GM19240 (cell line): ENCODE measurements around the gene NDE1.
"Not testable (repeated sequence)": the region's sequence is repeated elsewhere in the genome, so short reads cannot be mapped to it uniquely, and the experiment has no call there.

Source experiments
- DNase-seq: peaks from one replicate; pipeline ENCODE4 v3.0.0; 2011; ENCODE audit warnings: low spot score; ENCODE audit not compliant: insufficient read length

NDE1 gene

DNA sequence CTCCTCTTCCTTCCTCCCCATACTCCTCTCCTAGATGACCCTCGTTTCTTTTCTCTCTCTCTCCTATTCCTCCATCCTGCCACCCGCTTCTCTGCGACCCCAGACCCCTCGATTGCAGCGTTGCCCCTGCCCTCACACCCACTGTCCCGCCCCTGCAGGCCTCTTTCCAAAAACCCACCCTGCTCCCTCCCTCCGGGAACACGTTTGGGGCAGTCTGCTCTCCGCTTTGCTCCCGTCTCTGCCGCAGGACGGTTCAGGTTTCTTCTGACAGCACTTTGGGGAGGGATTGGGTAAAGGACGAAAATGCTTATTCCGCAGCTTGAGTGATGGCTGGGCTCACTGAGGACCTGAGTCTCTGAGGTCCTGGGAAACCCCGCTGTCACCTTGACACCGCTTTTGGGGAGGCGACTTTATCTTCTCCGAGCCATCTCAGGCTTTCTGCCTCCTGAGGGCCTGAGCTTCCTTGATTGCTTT, 690 bp downstream of the NDE1 start:
- DNase-seq, result no peak

DNA sequence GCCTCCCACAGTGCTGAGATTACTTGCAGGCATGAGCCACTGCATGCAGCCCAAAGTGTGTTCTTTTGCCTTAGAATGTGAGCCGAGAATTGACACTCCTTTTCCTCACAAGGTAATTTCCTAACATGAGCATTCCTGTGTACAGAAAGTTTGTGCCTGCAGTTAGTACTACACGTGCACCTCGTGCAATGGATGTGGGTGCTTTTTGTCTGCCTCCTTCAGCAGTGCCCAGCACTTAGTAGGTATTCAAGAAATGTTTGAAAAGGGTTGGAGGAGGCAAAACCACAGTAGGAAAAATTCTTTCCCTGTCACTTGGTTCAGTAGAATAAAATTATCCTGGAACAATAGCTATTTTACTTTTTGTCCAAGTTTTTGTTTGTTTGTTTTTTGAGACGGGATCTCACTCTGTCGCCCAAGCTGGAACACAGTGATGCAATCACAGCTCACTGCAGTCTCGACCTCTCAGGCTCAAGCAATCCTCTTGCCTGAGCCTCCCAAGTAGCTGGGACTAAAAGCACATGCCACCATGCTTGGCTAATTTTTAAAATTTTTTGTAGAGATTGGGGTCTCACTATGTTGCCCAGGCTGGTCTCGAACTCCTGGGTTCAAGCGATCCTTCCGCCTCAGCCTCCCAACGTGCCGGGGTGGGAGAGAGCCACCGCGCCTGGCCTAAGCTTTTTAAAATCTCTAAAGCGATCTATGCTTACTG, 2.4 kb downstream of the NDE1 start:
- DNase-seq, result no peak

- DNase-seq, result no peak
Measured at GRCh38 chr16:15653227-15653626, 3.2 kb downstream of the NDE1 start.

GRCh38 chr16:15654591-15654990, 4.5 kb downstream of the NDE1 start:
- no peak for DNase-seq

DNA sequence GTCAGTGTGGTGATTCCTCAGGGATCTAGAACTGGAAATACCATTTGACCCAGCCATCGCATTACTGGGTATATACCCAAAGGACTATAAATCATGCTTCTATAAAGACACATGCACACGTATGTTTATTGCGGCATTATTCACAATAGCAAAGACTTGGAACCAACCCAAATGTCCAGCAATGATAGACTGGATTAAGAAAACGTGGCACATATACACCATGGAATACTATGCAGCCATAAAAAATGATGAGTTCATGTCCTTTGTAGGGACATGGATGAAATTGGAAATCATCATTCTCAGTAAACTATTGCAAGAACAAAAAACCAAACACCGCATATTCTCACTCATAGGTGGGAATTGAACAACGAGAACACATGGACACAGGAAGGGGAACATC, 5.5 kb downstream of the NDE1 start:
- DNase-seq, result not testable (repeated sequence)

GRCh38 chr16:15658149-15658548, 8.1 kb downstream of the NDE1 start:
- no peak for DNase-seq

DNA sequence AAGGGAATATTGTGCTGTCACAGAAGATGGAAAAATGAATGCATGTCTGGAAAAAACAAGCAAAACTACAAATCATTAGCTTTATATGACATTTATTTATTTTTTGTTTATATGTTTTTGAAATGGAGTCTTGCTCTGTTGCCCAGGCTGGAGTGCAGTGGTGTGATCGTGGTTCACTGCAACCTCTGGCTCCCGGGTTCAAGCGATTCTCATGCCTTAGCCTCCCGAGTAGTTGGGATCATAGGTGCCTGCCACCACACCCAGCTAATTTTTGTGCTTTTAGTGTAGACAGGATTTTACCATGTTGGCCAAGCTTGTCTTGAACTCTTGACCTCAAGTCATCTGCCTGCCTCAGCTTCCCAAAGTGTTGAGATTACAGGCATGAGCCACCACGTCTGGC, 8.5 kb downstream of the NDE1 start:
- DNase-seq, result no peak

DNA sequence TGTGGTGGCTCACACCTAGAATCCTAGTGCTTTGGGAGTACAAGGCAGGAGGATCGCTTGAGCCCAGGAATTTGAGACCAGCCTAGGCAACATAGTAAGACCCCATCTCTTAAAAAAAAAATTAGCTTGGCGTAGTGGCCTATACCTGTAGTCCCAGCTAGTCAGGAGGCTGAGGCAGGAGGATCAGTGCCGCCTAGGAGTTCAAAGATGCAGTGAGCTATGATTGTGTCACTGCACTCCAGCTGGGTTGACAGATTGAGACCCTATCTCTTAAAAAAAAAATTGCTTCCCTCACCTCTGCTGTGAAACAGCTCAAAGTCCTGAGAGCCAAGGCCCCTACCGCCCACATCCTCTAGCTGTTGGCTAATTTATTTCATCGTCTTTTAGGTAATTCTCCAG, 10.2 kb downstream of the NDE1 start:
- no peak for DNase-seq

GRCh38 chr16:15665107-15665506, 15.1 kb downstream of the NDE1 start:
- DNase-seq, result no peak

DNA sequence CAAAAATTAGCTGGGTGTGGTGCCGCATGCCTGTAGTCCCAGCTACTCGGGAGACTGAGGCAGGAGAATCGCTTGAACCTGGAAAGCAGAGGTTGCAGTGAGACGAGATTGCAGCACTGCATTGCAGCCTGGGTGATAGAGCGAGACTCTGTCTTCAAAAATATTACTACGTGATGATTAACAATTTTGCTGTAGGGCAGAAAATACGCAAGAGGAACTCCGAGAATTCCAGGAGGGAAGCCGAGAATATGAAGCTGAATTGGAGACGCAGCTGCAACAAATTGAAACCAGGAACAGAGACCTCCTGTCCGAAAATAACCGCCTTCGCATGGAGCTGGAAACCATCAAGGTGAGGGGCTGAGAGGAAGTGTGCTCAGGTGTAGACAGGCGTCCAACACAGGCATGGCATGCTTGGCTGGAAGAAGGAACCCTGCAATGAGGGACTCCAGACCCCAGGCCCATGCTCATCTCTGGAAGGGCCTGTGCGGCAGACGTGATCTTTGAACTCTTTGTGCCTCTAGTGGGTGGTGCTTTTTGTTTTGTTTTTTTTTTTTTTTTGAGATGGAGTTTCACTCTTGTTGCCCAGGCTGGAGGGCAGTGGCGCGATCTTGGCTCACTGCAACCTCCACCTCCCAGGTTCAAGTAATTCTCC, 17.2 kb downstream of the NDE1 start:
- DNase-seq, result no peak

- no peak for DNase-seq
Measured at GRCh38 chr16:15671530-15672117, 21.6 kb downstream of the NDE1 start.

DNA sequence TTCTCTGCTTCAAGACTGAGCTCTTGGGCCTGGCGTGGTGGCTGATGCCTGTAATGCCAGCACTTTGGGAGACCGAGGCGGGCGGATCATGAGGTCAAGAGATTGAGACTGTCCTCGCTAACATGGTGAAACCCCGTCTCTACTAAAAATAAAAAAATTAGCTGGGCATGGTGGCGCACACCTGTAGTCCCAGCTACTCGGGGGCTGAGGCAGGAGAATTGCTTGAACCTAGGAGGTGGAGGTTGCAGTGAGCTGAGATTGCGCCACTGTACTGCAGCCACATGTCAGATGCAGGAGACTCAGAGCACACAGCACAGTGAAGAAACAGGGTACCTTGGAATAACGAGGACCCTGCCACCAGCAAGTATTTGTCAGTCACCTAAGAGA, 22.1 kb downstream of the NDE1 start:
- not testable (repeated sequence) for DNase-seq

GRCh38 chr16:15672514-15673167, 22.6 kb downstream of the NDE1 start:
- DNase-seq, result no peak

DNA sequence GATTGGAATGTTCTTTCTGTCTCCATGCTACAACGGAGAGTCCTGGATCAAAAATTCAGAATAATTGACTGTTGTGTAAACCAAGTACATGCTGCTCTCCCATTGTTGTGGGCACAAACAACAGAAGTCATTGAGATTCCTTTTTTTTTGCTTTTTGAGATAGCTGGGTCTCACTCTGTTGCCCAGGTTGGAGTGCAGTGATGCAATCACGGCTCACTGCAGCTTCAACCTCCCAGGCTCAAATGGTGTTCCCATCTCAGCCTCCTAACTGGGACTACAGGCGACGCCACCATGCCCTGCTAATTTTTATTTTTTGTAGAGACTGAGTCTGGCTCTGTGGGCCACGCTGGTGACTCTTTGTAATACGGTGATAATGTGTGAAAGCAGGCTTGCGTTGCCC, 24.5 kb downstream of the NDE1 start:
- no peak for DNase-seq

- no peak for DNase-seq
Measured at GRCh38 chr16:15676506-15676905, 26.5 kb downstream of the NDE1 start.

- no peak for DNase-seq
Measured at GRCh38 chr16:15677447-15677846, 27.4 kb downstream of the NDE1 start.

DNA sequence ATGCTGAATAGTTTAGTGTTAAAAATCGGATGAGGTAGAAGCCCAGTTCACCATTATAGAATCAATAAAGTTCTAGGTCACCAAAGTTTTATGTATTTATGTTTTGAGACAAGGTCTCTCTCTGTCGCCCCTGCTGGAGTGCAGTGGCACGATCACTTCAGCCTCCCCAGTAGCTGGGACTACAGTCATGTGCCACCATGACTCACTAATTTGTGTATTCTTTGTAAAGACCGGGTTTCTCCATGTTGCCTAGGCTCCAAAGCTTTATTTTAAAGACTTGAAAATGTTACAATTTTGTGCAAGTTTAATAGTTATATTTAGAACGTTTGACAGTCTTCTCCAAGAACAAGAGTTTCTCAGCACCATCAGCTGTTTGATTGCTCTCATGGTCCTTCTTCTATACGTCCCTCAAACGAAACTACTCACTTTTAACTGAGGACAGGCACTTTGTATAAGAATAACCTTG, 32.1 kb downstream of the NDE1 start:
- no peak for DNase-seq

GRCh38 chr16:15686287-15686686, 36.2 kb downstream of the NDE1 start:
- no peak for DNase-seq

- DNase-seq, result no peak
Measured at GRCh38 chr16:15689290-15689689, 39.2 kb downstream of the NDE1 start.

GRCh38 chr16:15690296-15690695, 40.3 kb downstream of the NDE1 start:
- DNase-seq, result no peak

- no peak for DNase-seq
Measured at GRCh38 chr16:15691046-15691445, 41.0 kb downstream of the NDE1 start.

GRCh38 chr16:15692508-15692907, 42.5 kb downstream of the NDE1 start:
- DNase-seq, result not testable (repeated sequence)
